ENCODE results near the gene MYO3A. TPM values are rescaled to one million over a fixed set of nuclear protein-coding genes. Genes with fewer than 3 reads are reported as not detected.
"Not testable (repeated sequence)": the region's sequence is repeated elsewhere in the genome, so short reads cannot be mapped to it uniquely, and the experiment has no call there.

Gene MYO3A
- polyA plus RNA-seq, 3 donors, result not detected

GRCh38 chr10:26095781-26096180 lies 161.8 kb downstream of the MYO3A start:
- intact Hi-C loops (cut with micrococcal nuclease), result no loop called here

GRCh38 chr10:26097549-26097948 lies 163.5 kb downstream of the MYO3A start:
- H3K9ac ChIP-seq (ENCODE audit: insufficient read depth, low read length, poor library complexity, severe bottlenecking); H3K27me3 Mint-ChIP-seq (ENCODE audit: low read depth in 3 of 3); H3K36me3 Mint-ChIP-seq; H3K4me1 Mint-ChIP-seq; H3K36me3 ChIP-seq (replicated peaks in 1 of 2; ENCODE audit: control insufficient read depth in 1 of 2, insufficient read depth in 2 of 2, low read length in 2 of 2); H2AFZ ChIP-seq (ENCODE audit: insufficient read depth, low read depth, low read length, poor library complexity, severe bottlenecking); H3K9me3 ChIP-seq (replicated peaks in 1 of 2; ENCODE audit: control insufficient read depth in 1 of 2, insufficient read depth in 1 of 2, low read length in 2 of 2); H3K4me3 ChIP-seq (replicated peaks in 1 of 3; ENCODE audit: low read depth in 2 of 3, low read length in 3 of 3); intact Hi-C loops (cut with micrococcal nuclease); H3K4me1 ChIP-seq (ENCODE audit: control insufficient read depth in 1 of 2, insufficient read depth in 2 of 2, low read length in 2 of 2); H3K27me3 ChIP-seq (ENCODE audit: control insufficient read depth in 2 of 2, insufficient read depth in 2 of 2, low read length in 2 of 2); H3K4me3 Mint-ChIP-seq; H3K4me2 ChIP-seq (replicated peaks; ENCODE audit: extremely low read depth, low read length, poor library complexity, severe bottlenecking); H3K27ac ChIP-seq (ENCODE audit: low read depth in 1 of 2, low read length in 2 of 2); H4K20me1 ChIP-seq (ENCODE audit: insufficient read depth, low read length); DNase-seq; H3K27ac Mint-ChIP-seq; H3K79me2 ChIP-seq (ENCODE audit: insufficient read depth, low read length): not testable (repeated sequence)
- H3K9me3 Mint-ChIP-seq, result peaks cover under 1 to 12% (median 4%) of the 10 kb centered on the region in 7 donors
- no CpG with 5 or more reads among the region's 1 CpG for WGBS (ENCODE audit: insufficient coverage)

More at GRCh38 chr10:26095781-26096180, 161.8 kb downstream of the MYO3A start:
- H3K9me3 Mint-ChIP-seq, result peaks cover 0 to 9% (median 5%) of the 10 kb centered on the region in 7 donors
- Histone ChIP-seq H3K79me2 (ENCODE audit: insufficient read depth, low read length) (no peaks in the 10 kb centered on the region), H3K36me3 (replicated peaks in 1 of 2; ENCODE audit: control insufficient read depth in 1 of 2, insufficient read depth in 2 of 2, low read length in 2 of 2) (no peaks in the 10 kb centered on the region), H2AFZ (ENCODE audit: insufficient read depth, low read depth, low read length, poor library complexity, severe bottlenecking) (no peak overlapping the region), H3K4me3 (replicated peaks in 1 of 3; ENCODE audit: low read depth in 2 of 3, low read length in 3 of 3) (no peak overlapping the region), H3K4me2 (replicated peaks; ENCODE audit: extremely low read depth, low read length, poor library complexity, severe bottlenecking) (no peak overlapping the region), H3K9me3 (replicated peaks in 1 of 2; ENCODE audit: control insufficient read depth in 1 of 2, insufficient read depth in 1 of 2, low read length in 2 of 2) (no peaks in the 10 kb centered on the region), H3K4me1 (ENCODE audit: control insufficient read depth in 1 of 2, insufficient read depth in 2 of 2, low read length in 2 of 2) (no peaks in the 10 kb centered on the region), H3K9ac (ENCODE audit: insufficient read depth, low read length, poor library complexity, severe bottlenecking) (no peak overlapping the region), H3K27ac (ENCODE audit: low read depth in 1 of 2, low read length in 2 of 2) (no peak overlapping the region), H4K20me1 (ENCODE audit: insufficient read depth, low read length) (no peaks in the 10 kb centered on the region), H3K27me3 (ENCODE audit: control insufficient read depth in 2 of 2, insufficient read depth in 2 of 2, low read length in 2 of 2) (no peaks in the 10 kb centered on the region)
- WGBS (ENCODE audit: insufficient coverage), result no CpG with 5 or more reads among the region's 4 CpGs
- no peak overlapping the region for H3K27ac Mint-ChIP-seq
- H3K4me1 Mint-ChIP-seq, result peaks cover 5% of the 10 kb centered on the region
- no peaks in the 10 kb centered on the region for H3K36me3 Mint-ChIP-seq
- no peak for DNase-seq
- no peak overlapping the region for H3K4me3 Mint-ChIP-seq
- no peak for TF ChIP-seq CTCF (IDR thresholded peaks at IDR 0.05)
- peaks cover 1 to 5% (median 2%) of the 10 kb centered on the region in 3 donors for H3K27me3 Mint-ChIP-seq (ENCODE audit: low read depth in 3 of 3)
